Activated CD4-positive, alpha-beta T cell treated with anti-CD3 and anti-CD28 coated beads for 24 hours (primary cell): ENCODE measurements around the gene LIM2.
A peak's percentile ranks its signal among the peaks of the same experiment; 100 is the strongest.
"Not testable (repeated sequence)": the region's sequence is repeated elsewhere in the genome, so short reads cannot be mapped to it uniquely, and the experiment has no call there.

Experiments
- DNase-seq, 2 donors: peaks; one replicate each; pipeline ENCODE4 v3.0.0-alpha.2; 2020; ENCODE audit warnings: low read depth in 2 of 2

LIM2 gene, protein sequence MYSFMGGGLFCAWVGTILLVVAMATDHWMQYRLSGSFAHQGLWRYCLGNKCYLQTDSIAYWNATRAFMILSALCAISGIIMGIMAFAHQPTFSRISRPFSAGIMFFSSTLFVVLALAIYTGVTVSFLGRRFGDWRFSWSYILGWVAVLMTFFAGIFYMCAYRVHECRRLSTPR

DNA sequence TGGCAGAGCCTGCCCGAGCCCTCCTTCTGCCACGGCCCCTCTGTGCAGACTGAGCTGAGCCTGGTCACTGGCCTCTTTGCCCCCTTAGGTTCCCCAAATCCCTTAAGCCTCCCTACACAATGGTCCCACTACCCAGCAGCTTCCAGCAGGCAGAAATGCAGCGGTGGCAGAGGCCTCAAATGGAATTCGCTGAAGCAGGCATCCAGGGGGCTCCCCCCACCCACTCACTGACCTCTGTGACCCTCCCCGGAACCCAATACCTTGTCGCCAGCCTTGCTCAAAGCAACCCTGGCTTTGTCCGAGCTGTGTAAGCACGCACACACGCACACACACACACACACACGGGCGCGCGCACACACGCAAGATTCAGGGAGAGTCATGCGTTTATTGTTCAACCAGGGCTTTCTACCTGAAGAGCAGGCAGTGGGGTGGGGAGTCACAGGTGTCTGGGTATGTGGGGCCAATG is at the start of gene LIM2:
Gene LIM2 (minus strand): TSS at position 51 of the 466 bp plus-strand sequence. CDS start 531 bp downstream, outside the sequence.
- no peak for DNase-seq

DNA sequence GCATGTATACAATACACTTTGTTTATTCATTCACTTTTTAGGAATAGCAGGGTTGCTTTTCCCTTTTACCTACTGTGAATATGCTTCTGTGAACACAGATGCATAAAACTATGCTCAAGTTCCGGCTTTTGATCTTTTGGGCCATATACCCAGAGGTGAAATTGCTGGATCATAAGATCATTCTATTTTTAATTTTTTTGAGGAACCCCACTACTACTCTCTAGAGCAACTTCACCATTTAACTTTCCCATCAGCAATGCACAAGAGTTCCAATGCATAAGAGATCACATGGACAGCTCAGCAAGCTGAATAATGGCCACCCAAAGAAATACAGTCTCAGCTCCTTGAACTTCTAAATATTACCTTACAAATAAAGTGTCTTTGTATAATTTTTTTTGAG is 46.7 kb upstream of the LIM2 start:
- no peak for DNase-seq

DNA sequence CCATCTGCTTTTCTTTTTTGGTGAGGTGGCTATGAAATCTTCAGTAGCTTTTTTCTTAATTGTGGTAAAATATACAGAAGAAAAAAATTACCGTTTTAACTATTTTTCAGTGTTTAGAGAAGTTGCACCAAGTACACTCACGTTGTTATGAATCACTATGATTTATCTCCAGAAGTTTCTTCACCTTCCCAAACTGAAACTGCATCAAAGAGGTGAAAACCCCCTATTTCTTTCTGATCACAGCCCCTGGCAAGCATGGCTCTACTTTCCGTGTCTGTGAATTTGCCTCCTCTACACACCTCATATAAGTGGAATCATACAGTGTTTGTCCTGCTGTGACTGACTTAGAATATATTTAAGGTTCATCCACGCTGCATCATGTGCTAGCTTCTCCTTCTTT is 45.3 kb upstream of the LIM2 start:
- DNase-seq = no peak

DNA sequence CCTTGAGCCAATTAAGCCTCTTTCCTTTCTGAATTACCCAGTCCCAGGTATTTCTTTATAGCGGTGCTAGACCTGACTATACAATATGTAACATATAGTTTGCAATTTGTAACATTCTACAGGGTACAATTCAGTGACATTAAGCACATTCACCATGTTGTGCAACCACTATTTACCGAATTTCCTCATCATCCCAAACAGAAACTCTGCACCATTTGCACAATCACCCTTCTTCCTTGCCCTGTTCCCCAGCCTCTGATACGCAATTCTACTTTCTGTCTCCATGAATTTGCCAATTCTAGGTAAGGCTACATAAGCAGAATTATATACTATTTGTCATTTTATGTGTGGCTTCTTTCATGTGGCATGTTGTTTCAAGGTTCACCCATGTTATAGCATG is 43.4 kb upstream of the LIM2 start:
- no peak for DNase-seq

DNA sequence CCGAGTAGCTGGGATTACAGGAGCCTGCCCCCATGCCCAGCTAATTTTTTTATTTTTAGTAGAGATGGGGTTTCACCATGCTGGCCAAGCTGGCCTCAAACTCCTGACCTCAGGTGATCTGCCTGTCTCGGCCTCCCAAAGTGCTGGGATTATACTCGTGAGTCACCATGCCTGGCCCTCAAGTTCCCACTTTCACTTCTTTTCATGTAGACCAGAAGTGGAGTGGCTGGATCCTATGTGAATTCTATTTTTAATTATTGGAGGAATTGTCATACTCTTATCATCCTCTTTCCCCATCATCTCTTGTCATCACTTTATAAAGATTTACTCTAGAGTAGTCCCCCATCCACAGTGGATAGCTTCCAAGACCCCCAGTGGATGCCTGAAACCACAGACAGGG is 42.4 kb upstream of the LIM2 start:
- DNase-seq = no peak

DNA sequence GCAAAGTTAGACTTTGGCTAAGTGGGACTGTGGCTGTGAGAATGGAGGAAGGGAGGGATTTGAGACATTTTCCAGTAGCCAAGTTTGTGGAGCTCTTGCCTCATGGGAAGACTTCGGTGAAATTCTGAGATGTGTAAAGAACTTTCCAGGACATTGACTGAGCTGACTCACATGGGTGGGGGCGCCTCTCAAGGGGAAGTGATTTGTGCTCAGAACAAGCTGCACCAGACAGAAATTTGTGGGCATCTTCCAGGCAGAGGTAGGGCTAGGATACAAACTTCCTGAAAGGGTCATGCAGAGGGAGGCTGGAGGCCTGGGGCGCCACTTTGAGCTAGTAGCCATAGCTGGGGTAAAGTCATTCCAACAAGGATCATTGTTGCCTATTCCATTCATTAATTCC is 39.4 kb upstream of the LIM2 start:
- DNase-seq = no peak

DNA sequence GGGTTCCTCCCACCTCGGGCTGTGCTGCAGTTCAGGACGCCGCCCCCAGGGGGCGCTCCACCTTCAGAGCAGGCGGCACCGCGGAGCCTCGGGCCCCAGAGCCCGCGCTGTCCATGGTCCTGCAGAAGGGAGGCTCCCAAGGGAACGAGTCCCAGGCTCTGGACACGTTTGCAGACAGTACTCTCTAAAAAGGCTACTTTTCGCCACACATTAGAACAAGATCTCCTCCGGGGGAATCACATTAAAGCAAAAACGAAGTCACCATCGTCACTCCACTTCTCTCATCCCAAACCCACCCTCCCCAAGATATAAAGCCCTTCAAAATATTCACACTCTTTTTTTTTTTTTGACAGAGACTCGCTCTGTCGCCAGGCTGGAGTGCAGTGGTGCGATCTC is 34.3 kb upstream of the LIM2 start:
- peak; percentile 86 to 91 for DNase-seq

DNA sequence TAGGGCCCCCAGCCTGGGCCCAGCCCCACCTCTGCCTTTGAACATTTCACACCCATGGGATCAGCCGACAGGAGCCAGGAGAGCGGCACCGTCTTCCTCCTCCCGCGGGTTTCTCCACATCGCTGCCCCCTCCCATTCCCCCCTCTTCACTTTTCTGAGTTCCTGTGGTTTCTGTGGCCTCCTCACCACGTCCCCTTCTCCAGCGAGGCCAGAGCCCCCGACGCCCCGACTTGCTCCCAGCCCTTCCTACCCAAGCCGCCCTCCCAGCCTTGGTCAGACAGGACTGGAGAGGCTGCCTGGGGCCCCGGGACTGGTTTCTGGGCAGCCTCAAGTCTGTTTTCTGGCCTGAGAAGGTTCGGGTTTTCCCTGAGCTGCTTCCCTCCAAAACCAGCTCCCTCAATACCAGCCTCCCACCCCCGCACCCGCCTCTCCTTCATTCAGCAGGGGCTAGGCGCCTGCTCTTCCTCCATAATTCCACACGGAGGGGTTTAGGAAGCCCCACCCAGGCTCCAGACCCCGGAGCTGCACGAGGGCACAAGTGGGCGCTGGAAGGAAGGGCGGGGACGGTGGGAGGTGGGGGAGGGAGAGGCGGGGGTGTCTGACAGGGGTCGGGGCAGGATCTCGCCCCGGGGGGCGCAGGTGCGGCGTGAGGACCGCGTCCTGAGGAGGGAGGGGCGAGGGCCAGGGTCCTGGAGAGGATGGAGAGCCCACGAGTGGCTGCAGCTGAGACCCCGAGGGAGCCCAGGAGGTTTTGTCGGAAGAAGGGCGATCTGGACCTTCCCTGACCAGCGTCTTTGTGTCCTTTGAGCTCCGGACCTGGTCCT is 33.7 kb upstream of the LIM2 start:
- DNase-seq = no peak

DNA sequence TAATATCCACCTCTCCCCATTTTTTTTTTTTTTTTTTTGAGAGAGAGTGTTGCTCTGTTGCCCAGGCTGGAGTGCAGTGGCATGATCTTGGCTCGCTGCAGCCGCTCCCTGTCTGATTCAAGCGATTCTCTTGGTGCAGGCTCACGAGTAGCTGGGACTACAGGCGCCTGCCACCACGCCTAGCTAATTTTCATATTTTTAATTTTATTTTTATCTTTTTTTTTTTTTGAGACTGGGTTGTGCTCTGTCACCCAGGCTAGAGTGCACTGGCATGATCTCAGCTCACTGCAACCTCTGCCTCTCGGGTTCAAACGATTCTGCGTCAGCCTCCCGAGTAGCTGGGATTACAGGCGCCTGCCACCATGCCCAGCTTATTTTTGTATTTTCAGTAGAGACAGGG is 32.7 kb upstream of the LIM2 start:
- DNase-seq = not testable (repeated sequence)

DNA sequence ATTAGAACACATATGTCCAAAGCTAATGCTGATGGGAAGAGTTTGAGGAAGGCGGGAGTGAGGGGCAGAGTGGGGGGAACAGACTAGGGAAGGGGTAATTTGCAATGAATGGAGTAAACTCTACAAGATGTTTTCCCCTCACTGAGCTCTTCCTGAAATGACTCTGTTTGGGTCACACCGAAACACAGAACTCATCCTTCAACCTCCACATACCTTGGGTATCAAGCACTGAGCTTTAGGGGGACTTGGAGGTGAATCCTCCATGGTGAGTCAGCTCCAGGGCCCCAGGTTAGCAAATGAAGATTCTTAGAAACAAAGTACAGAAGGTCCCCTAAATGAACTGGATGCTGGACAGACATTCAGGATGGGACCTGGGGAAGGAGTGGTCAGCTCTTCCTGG is 30.9 kb upstream of the LIM2 start:
- no peak for DNase-seq

DNA sequence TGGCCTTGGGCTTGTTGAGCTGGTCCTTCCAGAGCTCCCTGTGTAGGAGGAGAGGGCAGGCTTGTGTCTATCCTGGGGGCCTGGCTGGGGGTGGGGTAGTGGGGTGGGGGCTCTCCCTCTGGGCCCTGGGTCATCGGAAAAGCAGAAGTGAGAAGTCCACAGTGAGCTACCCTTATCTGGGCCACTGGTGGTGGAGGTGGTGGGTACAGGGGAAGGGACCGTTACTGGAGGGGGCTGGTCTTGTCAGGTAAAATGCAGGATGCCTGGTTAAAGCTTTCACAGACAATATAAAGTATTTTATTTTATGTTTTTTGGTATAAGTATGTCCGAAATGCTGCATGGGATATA is 30.0 kb upstream of the LIM2 start:
- DNase-seq = no peak

DNA sequence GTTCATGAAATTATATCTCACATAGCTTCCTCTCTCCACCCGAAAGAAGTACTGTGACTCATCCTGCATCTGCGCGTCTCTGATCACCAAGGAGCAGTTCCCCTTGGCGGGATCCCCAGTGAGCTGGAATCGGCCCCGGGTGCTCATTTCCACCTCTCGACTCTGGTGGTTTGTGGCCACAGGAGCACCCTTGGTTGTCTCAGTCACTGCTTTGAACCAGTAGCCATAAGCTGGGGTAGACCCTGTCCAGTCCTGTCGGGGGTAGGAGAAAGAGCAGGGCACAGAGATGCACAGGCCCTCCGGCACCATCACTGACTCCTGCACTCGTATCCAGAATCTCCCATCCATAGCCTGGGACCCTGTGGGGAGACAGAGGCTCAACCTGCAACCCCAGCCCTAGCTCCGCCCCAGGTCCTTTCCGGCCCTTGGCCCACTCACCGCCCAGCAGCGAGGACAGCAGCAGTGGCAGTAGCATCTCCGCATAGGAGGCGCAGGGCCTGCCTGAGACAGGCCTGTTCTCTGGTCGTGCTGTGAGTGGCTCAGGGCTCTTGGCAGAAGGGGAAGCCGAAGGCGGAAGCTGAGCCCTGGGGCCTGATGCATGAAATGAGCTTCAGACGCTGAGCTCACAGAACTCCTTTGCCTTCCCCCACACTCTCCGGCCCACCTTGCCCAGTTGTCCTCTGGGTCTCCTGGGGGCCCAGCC is 29.5 kb upstream of the LIM2 start, which contains the start of gene SIGLEC10:
Gene SIGLEC10 (minus strand): TSS at position 536 of the 703 bp plus-strand sequence. CDS start 61 bp downstream, at position 475.
- no peak for DNase-seq

DNA sequence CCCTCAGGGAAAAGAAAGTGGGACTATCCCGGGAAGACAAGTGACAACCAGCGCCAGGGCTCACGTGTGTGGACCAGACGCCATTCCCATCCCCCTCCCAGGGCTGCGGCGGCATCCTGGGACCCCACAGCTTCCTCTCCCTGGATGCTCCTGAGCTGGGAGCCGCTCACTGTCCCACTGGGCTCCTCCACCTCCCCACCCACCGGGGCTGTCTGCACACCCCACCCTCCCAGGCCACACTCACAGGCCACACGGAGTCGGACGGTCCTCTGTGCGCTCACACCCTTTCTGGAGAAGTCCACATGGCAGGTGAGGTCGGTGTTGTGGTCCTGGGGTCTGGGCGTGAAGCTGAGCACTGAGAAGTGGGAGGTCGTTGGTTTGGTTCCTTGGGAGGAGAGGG is 28.6 kb upstream of the LIM2 start:
- not testable (repeated sequence) for DNase-seq

DNA sequence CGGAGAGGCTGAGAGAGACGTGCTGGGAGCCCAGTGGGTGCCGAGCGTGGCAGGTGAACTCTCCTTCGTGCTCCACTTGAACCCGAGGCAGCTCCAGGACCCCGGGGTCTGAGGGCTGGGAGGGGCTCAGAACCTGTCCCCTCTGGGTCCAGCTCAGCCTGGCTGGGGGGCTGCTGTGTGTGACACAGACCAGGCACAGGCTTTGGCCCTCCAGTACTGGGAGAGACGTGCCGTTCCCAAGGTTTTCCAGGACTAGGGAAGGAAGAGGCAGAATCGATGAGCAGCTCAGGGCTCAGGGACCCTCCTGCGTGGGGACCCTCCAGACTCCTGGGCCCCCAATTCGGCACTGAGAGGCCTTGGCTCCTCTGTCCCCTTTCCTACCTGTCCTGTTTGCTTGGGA is 27.4 kb upstream of the LIM2 start:
- no peak for DNase-seq

DNA sequence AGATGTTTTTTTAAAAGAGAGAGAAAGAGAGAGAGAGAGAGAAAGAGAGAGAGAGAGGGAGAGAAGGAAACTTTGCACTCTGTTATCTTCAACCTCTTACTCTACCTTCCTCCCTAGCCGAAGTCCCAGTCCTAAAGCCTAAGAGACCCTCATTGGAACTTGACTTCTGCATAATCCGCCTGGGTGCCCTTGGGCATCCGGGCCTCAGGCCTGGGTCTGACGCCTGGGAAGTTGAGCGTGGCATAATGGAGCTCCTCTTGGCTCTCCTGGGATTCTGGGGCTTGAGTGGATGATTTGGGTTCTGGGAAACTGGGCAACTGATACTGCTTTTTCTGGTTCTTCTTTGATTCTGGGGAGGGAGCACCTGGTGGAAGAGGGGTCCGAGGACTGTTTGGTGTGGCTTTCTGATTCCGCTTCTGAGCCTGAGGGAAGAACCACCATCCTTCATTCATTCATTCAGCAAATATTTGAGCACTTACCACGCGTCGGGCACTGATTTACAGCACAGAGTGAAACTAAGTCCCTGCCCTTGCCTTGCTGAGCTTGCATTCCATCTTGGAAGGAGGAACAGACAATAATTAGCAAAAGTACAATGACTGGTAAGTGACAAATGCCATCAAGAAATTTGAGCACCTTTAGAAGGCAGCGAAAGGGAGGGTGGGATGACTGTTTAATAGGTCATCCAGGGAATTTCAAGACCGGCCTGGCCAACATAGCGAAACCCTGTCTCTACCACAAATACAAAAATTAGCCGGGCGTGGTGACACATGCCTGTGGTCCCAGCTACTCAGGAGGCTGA is 23.4 kb upstream of the LIM2 start:
- no peak for DNase-seq

DNA sequence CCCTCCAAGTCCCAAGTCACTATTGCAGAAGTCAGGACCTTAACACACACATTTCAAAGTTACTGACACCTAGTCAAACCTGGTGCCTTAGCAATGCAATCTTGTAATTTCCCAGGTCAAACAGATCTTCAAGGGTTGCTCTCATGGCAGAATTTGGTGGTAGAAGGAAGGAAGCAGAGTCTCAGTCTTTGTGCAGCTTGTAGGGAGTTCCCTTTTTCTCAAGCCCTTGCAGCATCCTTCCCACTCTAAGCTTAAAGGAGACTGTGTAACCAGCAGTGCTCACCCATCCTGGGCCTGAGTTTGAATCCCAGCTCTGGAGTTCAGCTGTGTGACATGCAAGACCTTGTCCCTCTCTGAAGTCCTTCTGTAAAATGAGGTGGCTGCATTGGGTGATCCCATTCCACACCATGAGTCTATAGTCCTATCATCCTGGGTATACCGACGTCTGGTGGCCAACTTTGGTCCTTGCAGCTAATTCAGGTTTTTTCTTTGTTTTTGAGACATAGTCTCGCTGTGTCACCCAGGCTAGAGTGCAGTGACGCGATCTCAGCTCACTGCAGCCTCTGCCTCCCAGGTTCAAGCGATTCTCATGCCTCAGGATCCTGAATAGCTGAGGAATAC is 19.8 kb upstream of the LIM2 start:
- no peak for DNase-seq

DNA sequence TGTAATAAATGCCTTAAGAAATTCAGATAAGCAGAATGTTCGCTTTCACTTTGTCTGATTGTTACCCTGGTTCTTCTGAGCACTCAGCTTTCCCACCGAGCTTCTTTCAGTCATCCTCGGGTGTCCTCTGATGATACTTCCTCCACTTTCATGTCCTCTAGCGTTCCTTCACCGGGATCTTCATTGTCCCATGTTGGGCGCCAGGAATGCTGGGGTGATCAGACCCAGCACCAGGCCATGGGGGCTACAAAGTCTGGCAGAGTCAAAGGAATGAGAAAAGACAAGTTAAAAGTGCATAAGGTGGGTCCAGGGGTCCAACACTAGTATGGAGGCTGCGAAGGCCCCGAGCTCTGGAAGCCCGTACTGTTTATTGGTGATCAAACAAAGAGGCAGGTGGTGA is 14.3 kb upstream of the LIM2 start:
- no peak for DNase-seq

DNA sequence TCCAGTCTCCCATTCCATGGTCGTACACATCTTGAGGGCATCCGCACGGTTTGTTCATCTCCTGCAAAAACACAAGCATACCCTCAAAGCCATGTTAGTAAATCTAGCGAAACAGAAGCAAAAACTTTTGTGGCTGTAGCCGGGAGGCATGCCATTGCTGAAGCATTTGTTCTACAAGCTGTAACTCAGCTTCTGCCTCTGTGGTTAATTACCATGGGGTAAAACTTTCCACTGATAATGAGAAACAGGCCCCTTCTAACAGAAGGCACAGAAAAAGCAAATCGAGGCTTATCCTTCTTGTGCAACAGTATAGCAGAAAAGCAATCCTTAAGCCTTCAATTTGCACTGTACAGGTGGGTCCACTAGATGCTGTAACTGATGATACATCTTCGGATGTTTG is 12.2 kb upstream of the LIM2 start:
- not testable (repeated sequence) for DNase-seq

DNA sequence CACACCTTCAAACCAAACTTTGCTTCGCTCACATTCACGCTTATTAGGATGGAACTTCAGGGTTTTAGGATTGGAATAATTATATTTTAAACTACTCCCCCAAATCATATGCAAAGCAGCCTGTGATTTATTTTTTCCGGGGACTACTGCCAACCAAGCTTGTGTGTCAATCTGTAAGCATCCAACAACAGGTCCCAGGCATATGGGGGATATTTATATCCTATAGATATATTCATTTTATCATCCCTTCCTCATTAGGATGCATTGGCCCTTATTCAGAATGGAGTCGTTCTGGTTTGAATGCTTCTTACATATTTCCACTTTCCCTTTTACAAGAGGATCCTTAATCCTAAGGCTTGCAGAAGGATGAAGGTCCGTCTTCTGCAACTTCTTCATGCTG is 11.5 kb upstream of the LIM2 start:
- DNase-seq = no peak

DNA sequence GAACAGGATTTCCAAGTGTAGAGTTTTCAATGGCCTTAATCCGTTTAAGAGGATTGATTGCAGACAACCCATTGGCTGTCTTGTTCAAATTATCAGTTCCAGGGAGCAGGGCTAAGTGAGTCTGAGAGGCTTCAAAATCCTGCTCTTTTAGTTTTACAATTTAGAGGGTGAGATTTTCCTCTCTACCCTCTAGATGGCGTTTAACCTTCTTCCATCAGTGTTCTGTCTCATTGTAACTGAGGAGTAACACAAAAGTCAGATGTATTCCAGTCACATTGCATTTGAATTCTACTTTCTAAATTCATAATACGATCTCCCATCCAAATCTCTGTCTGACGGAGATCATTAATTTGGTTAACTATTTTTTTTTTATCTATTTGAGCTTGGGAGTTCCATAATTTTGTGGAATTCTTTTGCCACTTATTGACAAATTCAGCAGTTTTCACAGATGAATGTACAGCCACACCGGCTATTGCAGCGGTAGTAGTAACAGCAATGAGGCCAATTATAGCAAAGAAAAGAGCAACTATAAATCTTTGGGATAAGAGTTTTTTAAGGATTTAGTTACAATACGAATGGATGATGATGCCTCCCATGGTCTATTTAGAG is 10.4 kb upstream of the LIM2 start:
- no peak for DNase-seq

DNA sequence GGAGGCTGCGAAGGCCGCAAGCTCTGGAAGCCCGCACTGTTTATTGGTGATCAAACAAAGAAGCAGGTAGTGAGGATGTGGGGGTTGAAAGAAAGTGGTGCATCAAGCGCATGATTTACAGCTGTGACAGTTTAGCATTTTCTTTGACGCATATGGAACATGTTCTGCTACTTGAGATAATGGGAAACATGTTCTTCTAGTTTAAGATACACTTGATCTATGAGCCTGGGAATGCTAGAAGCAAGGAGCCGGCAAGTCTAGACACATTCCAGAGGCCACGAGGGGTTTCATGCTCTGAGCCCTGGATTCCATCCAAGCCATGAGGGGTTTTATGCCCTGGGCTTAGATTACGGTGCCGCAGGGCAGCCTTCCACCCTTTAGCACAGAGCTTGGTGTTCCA is 9.7 kb upstream of the LIM2 start:
- not testable (repeated sequence) for DNase-seq
